PC-3 (cell line): ENCODE measurements around the gene KCNS3. TPM values are rescaled to one million over a fixed set of nuclear protein-coding genes. Genes with fewer than 3 reads are reported as not detected.

Experiments
- ATAC-seq: fragments of 200-7000 bp; cut with Tn5 transposase; 2 replicates; pipeline ENCODE4 v1.9.1; 2020; ENCODE audit warnings: mild to moderate bottlenecking, moderate library complexity
- BruUV-seq: library from RNA; stranded (reverse); fragments of 400-500 nt; replicated peaks from 2 replicates; lab custom pipeline; 2021; lab: Mats Ljungman, UMichigan
- CTCF ChIA-PET: fragments of 300-600 bp; sonication (Branson Sonifier 250); formaldehyde crosslinking; loops from one replicate; lab custom pipeline; 2022; ENCODE audit warnings: antibody characterized with exemption; lab: Charles Lee
- POLR2A ChIA-PET: fragments of 300-600 bp; sonication (Branson Sonifier 250); formaldehyde crosslinking; loops from one replicate; lab custom pipeline; 2022; ENCODE audit warnings: antibody characterized with exemption; ENCODE audit not compliant: unreplicated experiment; lab: Charles Lee
- DNase-seq: peaks from one replicate; pipeline ENCODE4 v3.0.0-alpha.2; 2015
- H2AFZ ChIP-seq: fragments of 300-600 bp; sonication (generic); 2 replicates; pipeline ENCODE4 v1.6.0; 2016; ENCODE audit warnings: antibody characterized with exemption, low read length
- H3F3A ChIP-seq: fragments of 300-600 bp; sonication (generic); one replicate; pipeline ENCODE4 v1.6.0; 2017; ENCODE audit warnings: antibody characterized with exemption, low read length, control low read depth, mild to moderate bottlenecking; ENCODE audit not compliant: unreplicated experiment
- H3K27ac ChIP-seq: fragments of 300-600 bp; sonication (generic); 2 replicates; pipeline ENCODE4 v1.5.1; 2016; ENCODE audit warnings: mild to moderate bottlenecking, low read length
- H3K27me3 ChIP-seq: fragments of 300-600 bp; sonication (generic); 2 replicates; pipeline ENCODE4 v1.6.1; 2016; ENCODE audit warnings: low read length, mixed read lengths
- H3K36me3 ChIP-seq: fragments of 300-600 bp; sonication (generic); 2 replicates; pipeline ENCODE4 v1.6.1; 2016; ENCODE audit warnings: low read depth, mixed run types, low read length, mixed read lengths
- H3K4me1 ChIP-seq: fragments of 300-600 bp; sonication (generic); 2 replicates; pipeline ENCODE4 v1.5.1; 2016; ENCODE audit warnings: low read length; ENCODE audit not compliant: insufficient read depth
- H3K4me2 ChIP-seq: fragments of 300-600 bp; sonication (generic); 2 replicates; pipeline ENCODE4 v1.6.0; 2016; ENCODE audit warnings: low read length
- H3K4me3 ChIP-seq: fragments of 300-600 bp; sonication (generic); 2 replicates; pipeline ENCODE4 v1.5.1; 2016; ENCODE audit warnings: mild to moderate bottlenecking, low read length, mixed read lengths
- H3K79me2 ChIP-seq: fragments of 300-600 bp; sonication (generic); 2 replicates; pipeline ENCODE4 v1.6.1; 2017; ENCODE audit warnings: low read length, mixed read lengths
- H3K9ac ChIP-seq: fragments of 300-600 bp; sonication (generic); 2 replicates; pipeline ENCODE4 v1.6.0; 2016; ENCODE audit warnings: mild to moderate bottlenecking, low read length
- H3K9me2 ChIP-seq: fragments of 300-600 bp; sonication (generic); replicated peaks from 2 replicates; pipeline ENCODE4 v1.6.1; 2016; ENCODE audit warnings: mixed run types, low read length, mixed read lengths
- H3K9me3 ChIP-seq: fragments of 300-600 bp; sonication (generic); 2 replicates; pipeline ENCODE4 v1.6.1; 2016; ENCODE audit warnings: low read length, mixed read lengths
- H4K20me1 ChIP-seq: fragments of 300-600 bp; sonication (generic); 2 replicates; pipeline ENCODE4 v1.6.1; 2016; ENCODE audit warnings: low read length, mixed read lengths
- CTCF ChIP-seq: fragments of 300-600 bp; sonication (generic); conservative IDR thresholded peaks from 2 replicates; pipeline ENCODE4 v1.5.1; 2017; ENCODE audit warnings: antibody characterized with exemption, low read depth, mild to moderate bottlenecking, low read length
- EZH2 ChIP-seq: fragments of 300-600 bp; sonication (generic); IDR thresholded peaks from one replicate; pipeline ENCODE4 v1.6.1; 2017; ENCODE audit warnings: antibody characterized with exemption, mild to moderate bottlenecking, low read length; ENCODE audit not compliant: unreplicated experiment
- EZH2phosphoT487 ChIP-seq: fragments of 300-600 bp; sonication (generic); IDR thresholded peaks from 2 replicates; pipeline ENCODE4 v1.6.1; 2018; ENCODE audit warnings: mild to moderate bottlenecking, antibody characterized with exemption, low read length, borderline replicate concordance
- intact Hi-C: fragments of 100-400 bp; cut with micrococcal nuclease; formaldehyde crosslinking; loops from 2 replicates; pipeline ENCODE4 v1.9.0; 2023
- total RNA-seq: library from RNA; depleted of rRNA; stranded (reverse); fragments of >200 nt; gene quantifications from 2 replicates; pipeline ENCODE4 v1.2.3, GENCODE V29; 2014

KCNS3 gene
- total RNA-seq, 1 experiment from 2014 or later, result 5.8 TPM

- POLR2A ChIA-PET, result no interaction called here
- TF ChIP-seq CTCF, result no peak
- no peak for TF ChIP-seq EZH2phosphoT487
- TF ChIP-seq EZH2, result no peak
- intact Hi-C loops, result no loop called here
- no peak overlapping the region for H3K4me2 ChIP-seq
- H4K20me1 ChIP-seq, result no peaks in the 10 kb centered on the region
- H3K9me3 ChIP-seq, result no peaks in the 10 kb centered on the region
- DNase-seq, result no peak
- no peak for ATAC-seq
- CTCF ChIA-PET, result no interaction called here
- H3K27me3 ChIP-seq, result 0 out of 2 replicates have a peak, but pooled peaks cover 15% of the 10 kb centered on the region
- H3K27ac ChIP-seq, result no peak overlapping the region
- no peaks in the 10 kb centered on the region for H3K9me2 ChIP-seq
- no peaks in the 10 kb centered on the region for H3K4me1 ChIP-seq
- H3K36me3 ChIP-seq, result no peaks in the 10 kb centered on the region
- no peaks in the 10 kb centered on the region for H3F3A ChIP-seq
- H3K9ac ChIP-seq, result no peak overlapping the region
- H3K4me3 ChIP-seq, result no peak overlapping the region
- BruUV-seq, result no TSS peak
- H3K79me2 ChIP-seq, result no peaks in the 10 kb centered on the region
- H2AFZ ChIP-seq, result no peak overlapping the region
Measured at GRCh38 chr2:17965196-17965595, 86.7 kb downstream of the KCNS3 start.

DNA sequence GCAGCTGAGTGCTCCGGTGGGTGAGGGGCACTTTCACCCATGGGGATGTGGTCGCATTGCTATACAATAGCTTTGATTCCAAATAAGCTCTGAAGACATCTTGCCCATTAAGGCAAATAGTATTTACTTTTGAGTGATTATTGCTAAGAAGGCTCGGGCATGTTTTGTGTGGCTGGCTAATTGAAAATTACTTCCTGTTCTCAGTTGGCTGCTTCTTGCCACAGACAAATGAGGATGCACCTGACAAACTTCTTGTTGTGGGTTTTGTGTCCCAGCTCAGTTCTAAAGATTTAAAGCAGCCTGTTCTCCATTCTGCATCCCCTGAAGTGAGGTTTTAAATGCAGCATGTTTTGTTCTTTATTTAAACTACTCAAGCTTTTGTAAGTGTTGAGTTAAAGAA is 88.3 kb downstream of the KCNS3 start:
- Histone ChIP-seq H3F3A (no peaks in the 10 kb centered on the region), H3K27me3 (0 out of 2 replicates have a peak, but pooled peaks cover 11% of the 10 kb centered on the region), H2AFZ (no peak overlapping the region), H3K4me3 (no peak overlapping the region), H3K36me3 (no peaks in the 10 kb centered on the region), H3K9me2 (no peaks in the 10 kb centered on the region), H3K27ac (no peak overlapping the region), H3K4me1 (no peaks in the 10 kb centered on the region), H3K9me3 (no peaks in the 10 kb centered on the region), H4K20me1 (no peaks in the 10 kb centered on the region), H3K9ac (no peak overlapping the region), H3K79me2 (no peaks in the 10 kb centered on the region), H3K4me2 (no peak overlapping the region)
- ChIA-PET CTCF (no interaction called here), POLR2A (no interaction called here)
- no TSS peak for BruUV-seq
- DNase-seq (no peak), ATAC-seq (no peak)
- intact Hi-C loops, result no loop called here
- TF ChIP-seq EZH2, result no peak
- TF ChIP-seq CTCF, result no peak
- no peak for TF ChIP-seq EZH2phosphoT487

GRCh38 chr2:17969661-17970060 is 91.2 kb downstream of the KCNS3 start:
- no TSS peak for BruUV-seq

More at GRCh38 chr2:17969661-17970060, 91.2 kb downstream of the KCNS3 start:
- ATAC-seq (no peak), DNase-seq (no peak)
- no peaks in the 10 kb centered on the region for H3K4me1 ChIP-seq
- intact Hi-C loops, result no loop called here
- no peak overlapping the region for H3K4me3 ChIP-seq
- H3F3A ChIP-seq, result no peaks in the 10 kb centered on the region
- H3K27ac ChIP-seq, result no peak overlapping the region
- H3K27me3 ChIP-seq, result 0 out of 2 replicates have a peak, but pooled peaks cover 11% of the 10 kb centered on the region
- no peaks in the 10 kb centered on the region for H4K20me1 ChIP-seq
- H3K79me2 ChIP-seq, result no peaks in the 10 kb centered on the region
- TF ChIP-seq EZH2phosphoT487 (no peak), CTCF (no peak), EZH2 (no peak)
- no peaks in the 10 kb centered on the region for H3K36me3 ChIP-seq
- POLR2A ChIA-PET, result no interaction called here
- H3K9me2 ChIP-seq, result no peaks in the 10 kb centered on the region
- CTCF ChIA-PET, result no interaction called here
- no peak overlapping the region for H3K4me2 ChIP-seq
- no peaks in the 10 kb centered on the region for H3K9me3 ChIP-seq
- no peak overlapping the region for H3K9ac ChIP-seq
- no peak overlapping the region for H2AFZ ChIP-seq
